HPDE6-E6E7 (cell line): Measurements from ENCODE around the gene LRRC47.
A peak's percentile ranks its signal among the peaks of the same experiment; 100 is the strongest.

ENCODE experiments used
- DNase-seq: peaks from one replicate; pipeline ENCODE4 v3.0.0; 2011; ENCODE audit warnings: missing footprints; ENCODE audit errors: extremely low spot score

The LRRC47 gene

GRCh38 chr1:3786468-3787348 lies 9.6 kb downstream of the LRRC47 start:
- no peak for DNase-seq

- DNase-seq, result no peak
Measured at GRCh38 chr1:3785456-3786157, 10.7 kb downstream of the LRRC47 start.

GRCh38 chr1:3785045-3785444 lies 11.3 kb downstream of the LRRC47 start:
- no peak for DNase-seq

GRCh38 chr1:3783651-3784474 lies 12.4 kb downstream of the LRRC47 start:
- no peak for DNase-seq

GRCh38 chr1:3780901-3781300 lies 15.4 kb downstream of the LRRC47 start:
- DNase-seq, result no peak

DNA sequence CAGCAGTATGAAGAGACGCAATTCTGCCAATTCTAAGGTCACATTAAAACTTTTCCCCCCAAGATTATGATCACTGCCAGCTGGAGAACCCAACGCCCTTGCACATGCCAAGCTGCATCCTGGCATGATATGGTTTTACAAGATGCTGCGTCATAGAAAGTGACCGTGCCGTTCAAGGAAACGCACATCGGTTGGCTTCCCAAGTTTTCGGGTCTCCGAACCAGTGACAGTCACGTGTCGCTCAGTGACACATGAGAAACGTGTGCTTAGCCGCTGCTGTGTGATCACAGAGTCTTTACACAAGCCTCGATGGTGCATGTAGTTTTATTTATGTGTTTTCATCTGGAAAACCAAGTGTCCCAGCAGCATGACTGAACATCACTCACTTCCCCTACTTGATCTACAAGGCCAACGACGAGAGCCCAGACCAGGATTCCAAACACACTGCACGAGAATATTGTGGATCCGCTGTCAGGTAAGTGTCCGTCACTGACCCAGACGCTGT lies 16.3 kb downstream of the LRRC47 start:
- DNase-seq, result no peak

DNA sequence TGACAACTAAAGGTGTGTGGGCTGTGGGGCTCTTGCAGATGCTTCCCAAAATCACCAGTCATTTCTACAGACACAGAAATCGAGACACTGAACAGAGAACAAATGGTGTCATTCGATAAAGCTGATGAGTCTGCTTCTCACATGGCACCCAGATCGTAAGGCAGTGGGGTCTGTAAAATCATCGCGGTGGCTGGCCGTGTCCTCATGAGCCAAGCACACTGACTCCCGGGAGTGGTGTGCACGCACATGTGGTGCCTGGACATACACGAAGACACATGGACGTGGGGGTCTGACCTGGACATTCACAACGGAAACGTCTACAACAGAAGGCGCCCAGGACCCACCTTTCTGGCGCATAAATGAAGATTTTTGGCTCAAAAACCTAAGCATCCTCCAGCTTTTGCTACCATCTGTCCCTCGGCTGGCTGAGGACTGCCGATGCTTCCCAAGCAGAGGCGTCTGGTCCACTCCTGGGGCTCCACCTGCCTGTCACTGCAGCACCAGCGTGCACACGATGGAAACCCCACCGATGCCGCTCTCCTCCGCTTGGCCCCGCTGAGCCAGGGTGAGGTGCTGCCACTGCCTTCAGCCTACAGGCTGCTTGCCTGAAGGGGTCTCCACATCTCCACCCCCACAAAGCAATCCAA lies 16.9 kb downstream of the LRRC47 start:
- no peak for DNase-seq

DNA sequence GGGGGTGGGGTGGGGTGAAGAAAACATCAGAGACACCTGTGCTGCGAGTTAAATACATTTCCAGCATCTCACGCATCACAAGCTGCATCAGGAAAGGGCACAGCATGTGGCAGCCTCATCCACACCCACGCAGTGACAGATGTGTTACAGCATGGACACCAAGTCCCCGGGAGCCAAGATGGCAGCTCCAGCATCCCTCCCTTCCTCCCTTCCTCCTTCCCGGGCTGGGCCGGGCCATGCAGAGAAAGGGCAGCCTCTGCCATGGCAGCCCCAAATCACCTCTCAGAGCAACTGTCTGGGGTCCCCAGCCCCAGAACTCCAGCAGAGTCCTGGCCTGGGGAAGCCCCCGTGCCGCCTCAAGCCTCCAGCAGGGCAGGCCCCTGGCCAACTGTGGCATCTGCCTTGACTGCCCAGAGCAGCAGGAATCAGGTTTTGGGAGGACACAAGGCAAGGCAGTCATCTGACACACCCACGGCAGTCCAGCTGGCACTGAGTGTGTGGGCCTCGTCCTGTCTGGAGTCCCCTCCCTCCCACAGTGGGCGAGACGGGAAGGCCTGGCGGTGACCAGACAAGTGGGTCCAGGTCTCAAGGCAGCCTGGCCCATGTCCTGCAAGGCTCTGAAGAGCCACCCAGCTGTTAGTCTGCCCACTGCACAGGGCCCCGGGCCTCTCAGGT lies 17.6 kb downstream of the LRRC47 start:
- DNase-seq, result no peak

DNA sequence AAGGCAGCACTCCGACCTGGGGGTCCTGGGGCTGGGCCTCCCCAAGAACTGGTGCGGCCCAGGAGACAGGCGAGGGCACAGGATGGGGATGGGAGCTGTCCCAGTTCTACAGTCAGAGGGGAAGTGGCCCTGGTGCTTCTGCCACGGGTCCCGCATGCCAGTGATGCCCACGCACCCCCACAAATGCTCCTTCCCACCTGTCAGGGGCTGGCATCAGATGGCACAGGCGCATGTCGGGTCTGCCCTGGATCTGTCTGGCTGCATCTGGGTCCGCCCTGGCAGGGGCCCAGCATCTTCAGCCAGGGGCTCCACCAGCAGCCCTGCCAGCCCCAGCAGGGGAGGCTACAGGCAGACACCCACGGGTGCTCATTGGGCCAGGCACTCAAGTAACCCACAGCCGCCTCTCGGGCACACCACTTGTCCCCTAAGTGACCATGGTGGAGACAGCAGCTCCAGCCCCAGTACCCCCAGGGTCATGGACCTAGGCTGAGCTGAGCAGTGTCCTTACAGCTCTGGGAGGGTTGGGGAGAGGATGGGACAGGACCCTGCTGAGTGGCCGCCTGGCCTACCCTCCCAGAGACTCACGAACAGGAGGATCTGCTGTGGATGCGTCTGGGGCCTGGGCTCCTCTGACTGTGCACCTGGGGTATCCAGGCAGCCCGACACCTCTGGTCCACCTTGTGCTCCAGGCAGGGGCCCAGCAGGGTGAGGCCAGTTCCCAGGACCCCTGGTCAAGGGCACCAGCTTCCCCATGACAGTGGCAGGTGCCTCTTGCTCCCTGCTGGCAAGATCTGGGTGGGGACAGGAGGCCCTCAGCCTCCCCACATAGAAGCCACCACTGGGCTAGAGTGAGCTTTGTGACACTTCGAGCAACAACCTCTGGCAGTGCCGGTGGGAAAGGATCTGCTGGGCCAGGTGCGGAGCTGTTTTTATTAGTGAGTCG lies 18.4 kb downstream of the LRRC47 start:
- no peak for DNase-seq

DNA sequence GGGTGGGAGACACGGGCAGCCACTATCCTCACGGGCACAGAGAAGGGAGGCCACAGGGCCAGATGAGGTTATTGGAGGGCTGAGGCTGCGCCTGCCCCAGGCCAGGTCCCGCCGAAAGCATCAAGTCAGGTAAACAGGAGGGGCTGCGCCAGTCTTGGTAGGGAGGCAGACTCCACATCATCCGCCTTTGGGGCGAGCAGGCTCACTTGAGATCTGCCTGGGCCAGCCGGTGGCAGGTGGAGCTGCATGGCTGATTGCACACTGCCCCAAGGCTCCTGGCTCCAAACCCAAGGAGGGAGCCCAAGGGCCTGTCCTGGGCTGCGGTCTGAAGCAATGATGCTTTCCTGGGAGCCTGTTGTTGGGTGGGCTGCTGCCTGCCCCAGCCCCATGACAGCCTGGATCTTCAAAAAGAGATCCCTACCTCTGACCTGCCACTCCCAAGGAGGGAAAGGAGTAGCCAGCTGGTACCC lies 19.2 kb downstream of the LRRC47 start:
- DNase-seq, result no peak

DNA sequence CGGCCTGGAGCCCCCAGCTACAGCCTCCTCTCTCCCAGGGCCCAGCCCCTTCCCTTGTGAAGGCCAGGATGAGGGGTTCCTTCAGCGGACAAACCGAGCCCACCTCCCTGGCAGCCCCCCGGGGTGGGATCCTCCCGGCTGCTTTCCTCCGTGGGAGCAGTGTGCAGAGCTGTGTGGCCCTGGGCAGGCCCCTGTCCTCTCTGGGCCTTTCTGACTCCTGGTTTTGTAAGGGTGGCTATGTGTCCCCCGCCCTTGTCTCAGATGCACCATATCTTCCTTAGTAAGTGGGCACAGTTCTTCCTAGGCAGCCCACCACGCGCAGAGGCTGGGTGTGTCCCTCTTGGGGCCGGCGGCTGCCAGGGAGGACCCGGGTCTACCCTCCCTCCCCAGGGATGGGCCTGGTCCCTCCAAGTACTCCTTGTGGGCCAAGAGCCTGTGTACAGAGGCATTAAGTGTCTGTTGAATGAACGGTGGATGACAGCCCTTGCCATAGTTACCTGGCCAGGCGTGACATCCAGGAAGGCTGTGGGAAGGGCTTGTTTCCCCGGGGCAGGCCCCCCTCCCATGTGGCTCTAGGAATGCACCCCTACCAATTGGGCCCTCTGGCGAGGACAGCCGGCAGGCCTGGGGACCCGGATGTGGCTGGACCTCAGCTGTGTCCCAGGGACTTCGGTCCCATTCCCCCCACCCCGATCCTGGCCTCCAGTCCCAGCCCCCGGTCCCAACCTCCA lies 19.9 kb downstream of the LRRC47 start:
- DNase-seq, result no peak

DNA sequence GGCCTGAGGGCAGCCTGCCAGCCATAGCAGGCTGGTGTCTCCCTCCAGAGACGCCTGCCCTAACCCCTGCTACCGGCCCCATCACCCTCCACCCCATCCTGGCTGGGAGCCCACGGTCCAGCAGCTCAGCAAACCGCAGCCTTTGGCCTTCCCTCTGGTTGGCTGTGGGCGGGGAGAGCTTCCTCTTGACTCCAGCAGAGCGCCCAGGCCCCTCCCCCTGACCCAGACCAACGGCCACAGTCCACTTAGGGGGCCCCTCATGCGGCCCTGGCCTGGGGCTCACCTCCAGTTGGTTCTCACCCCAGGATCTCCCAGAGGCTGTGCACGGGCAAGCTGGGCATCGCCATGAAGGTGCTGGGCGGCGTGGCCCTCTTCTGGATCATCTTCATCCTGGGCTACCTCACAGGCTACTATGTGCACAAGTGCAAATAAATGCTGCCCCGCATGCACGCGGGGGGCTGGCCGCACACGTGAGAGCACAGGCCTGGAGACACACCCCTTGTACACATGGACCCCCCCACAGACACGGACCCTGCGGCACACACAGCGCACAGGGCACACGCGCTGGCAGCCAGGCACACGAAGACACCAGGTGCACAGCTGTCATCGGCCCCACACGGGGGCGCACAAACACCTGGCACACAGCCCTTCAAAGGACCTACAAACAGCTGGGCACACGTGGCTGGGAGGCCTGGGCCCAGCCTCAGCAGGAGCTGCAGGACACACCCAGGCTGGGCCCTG lies 20.6 kb downstream of the LRRC47 start:
- peak; percentile 75 for DNase-seq

DNA sequence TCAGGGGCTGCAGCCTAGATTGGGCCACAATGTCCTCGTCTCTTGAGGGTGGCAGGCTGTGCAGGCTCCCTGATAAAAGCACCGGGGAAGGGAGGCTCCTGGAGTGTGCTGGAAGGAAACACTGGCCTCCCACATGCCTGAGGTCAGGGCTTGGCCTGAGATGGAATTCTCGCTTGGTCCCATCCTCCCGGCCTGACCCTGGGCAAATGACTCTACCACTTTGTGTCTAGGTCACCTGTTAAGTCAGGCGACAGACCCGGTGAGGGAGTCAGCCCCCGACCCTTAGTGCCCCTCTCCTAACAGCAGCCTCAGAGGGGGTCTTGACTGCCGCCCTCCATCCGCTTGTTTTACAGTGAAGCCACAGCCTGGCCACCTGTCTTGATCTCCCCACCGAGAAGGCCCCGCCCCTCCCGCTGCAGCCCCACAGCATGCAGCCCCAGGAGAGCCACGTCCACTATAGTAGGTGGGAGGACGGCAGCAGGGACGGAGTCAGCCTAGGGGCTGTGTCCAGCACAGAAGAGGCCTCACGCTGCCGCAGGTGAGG lies 21.3 kb downstream of the LRRC47 start:
- no peak for DNase-seq

- DNase-seq, result no peak
Measured at GRCh38 chr1:3774276-3774945, 21.9 kb downstream of the LRRC47 start.

GRCh38 chr1:3773572-3774275 lies 22.6 kb downstream of the LRRC47 start:
- DNase-seq, result no peak

DNA sequence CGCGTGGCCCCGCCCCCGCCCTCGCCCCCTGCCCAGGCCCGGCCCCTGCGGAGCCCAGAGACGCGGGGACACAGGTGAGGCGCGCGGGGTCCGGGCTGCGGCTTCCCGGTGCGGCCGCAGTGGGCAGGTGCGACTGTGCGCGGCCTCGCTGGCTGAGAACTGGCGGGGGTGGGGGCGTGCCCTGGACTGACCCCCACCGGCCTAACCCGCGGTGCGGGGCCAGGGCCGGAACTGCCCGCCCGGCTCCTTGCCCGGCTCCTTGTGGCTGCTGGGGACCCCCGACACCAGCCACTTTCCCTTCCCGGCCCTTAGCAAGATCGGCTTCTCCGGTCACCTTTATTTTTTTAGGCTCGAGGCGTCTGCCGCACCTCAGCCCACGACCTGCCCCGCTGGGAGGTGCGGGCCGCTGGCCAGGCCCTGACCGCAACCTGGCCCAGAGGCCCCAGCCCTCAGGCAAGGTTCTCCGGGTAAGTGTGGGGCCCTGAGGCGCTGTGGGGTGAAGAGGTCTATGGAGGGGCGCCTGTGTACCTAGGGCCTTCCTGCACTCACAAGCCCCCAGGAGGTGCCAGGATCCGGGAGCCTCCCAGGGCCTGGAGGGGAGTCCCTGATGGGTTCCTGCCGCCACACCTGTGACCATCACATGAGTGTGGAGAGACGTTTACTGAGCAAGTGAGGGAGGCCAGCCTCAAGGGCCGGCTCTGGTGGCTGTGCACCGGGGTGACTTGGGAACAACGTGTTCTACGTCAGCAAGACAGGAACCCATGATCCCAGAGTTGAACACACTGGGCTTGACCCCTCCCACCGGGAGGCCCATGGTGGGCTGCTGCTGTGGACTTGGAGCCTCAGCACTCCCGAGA lies 23.4 kb downstream of the LRRC47 start, which contains the start of gene SMIM1:
SMIM1 (plus strand) TSS at position 35 of the 857 bp plus-strand sequence. CDS start 2,625 bp downstream, outside the sequence.
- DNase-seq, result no peak
